GM19455 (cell line): Measurements from ENCODE around the gene EPO.
"Not testable (repeated sequence)": the region's sequence is repeated elsewhere in the genome, so short reads cannot be mapped to it uniquely, and the experiment has no call there.

Experiments used
- ATAC-seq: cut with Tn5 transposase; IDR thresholded peaks from one replicate; pipeline ENCODE4 v1.9.1; 2021; ENCODE audit not compliant: unreplicated experiment

EPO gene

DNA sequence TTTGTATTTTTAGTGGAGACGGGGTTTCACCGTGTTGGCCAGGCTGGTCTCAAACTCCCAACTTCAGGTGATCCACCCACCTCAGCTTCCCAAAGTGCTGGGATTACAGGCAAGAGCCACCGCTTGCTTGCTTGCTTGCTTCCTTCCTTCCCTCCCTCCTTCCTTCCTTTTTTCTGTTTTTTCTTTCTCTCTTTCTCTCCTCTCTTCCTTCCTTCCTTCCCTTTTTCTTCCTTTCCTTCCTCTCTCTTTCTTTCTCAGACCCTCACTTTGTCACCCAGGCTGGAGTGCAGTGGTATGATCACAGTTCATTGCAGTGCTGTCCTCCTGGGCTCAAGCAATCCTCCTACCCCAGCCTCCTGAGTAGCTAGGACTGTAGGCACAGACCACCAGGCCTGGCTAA lies 19.2 kb upstream of the EPO start:
- not testable (repeated sequence) for ATAC-seq

DNA sequence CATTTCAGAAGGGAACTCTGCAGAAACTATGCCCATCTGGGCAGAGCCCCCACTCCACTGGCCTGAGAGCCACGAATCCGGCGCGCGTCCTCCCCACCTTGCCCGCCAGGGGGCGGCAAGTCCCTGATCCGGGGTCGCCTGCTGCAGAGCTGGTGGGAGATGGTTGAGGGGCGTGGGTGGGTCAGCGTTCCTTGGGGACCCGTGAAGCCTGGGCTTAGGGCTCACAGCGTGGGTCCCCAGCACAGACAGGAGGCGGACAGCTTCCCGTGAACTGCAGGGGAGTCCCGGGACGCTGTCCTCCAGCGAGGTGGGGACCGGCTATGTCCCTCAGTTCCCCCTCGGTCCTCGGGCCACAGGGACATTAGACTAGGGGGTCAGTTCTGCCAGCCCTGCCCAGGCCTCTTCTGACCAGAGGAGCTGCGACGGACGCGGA lies 14.9 kb upstream of the EPO start:
- ATAC-seq, result peak; percentile 59

DNA sequence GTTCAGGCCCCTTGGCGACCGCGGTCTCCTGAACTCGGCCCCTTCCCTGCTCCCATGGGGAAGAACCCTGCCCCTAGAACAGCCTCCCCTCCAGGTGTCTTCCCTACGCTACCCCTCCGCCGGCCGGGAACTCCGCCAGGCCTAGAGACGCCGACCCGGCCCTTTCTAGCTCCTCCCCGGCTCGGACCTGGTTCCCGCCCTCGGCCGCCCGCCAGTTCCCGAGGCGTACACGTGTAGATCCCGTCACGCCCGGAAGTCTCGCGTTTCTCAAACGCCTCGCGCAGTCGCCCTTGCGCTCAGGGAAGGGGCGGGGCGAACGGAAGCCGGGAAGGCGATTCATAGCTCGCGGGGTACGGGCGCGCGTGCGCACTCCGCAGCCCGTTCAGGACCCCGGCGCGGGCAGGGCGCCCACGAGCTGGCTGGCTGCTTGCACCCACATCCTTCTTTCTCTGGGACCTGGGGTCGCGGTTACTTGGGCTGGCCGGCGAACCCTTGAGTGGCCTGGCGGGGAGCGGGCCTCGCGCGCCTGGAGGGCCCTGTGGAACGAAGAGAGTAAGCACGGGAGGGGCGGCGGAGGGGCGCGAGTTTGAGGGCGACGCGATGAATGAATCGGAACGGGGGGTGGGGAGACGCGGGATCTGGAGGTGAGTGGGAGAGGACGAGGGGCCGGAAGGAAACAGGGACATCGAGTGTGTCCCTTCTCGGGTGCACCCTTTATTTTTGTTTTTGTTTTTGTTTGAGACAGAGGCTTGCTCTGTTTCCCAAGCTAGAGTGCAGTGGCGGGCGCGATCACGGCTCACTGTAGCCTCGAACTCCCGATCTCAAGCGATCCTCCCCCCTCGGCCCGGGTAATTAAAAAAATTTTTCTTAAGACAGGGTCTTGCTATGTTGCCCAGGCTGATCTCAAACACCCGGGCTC lies 14.3 kb upstream of the EPO start, which contains the start of gene POP7:
Gene POP7, plus strand, starts transcription at position 369 of the 919 bp plus-strand sequence. CDS start 710 bp downstream, outside the sequence.
- ATAC-seq, result peak; percentile 85

DNA sequence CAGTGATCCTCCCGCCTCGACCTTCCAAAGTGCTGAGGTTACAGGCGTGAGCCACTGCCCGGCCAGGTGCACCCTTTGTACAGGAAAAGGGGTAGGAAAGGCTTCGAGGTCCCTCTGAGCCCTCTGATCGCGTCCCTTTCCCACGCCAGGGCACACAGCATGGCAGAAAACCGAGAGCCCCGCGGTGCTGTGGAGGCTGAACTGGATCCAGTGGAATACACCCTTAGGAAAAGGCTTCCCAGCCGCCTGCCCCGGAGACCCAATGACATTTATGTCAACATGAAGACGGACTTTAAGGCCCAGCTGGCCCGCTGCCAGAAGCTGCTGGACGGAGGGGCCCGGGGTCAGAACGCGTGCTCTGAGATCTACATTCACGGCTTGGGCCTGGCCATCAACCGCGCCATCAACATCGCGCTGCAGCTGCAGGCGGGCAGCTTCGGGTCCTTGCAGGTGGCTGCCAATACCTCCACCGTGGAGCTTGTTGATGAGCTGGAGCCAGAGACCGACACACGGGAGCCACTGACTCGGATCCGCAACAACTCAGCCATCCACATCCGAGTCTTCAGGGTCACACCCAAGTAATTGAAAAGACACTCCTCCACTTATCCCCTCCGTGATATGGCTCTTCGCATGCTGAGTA lies 13.5 kb upstream of the EPO start:
- no peak for ATAC-seq

DNA sequence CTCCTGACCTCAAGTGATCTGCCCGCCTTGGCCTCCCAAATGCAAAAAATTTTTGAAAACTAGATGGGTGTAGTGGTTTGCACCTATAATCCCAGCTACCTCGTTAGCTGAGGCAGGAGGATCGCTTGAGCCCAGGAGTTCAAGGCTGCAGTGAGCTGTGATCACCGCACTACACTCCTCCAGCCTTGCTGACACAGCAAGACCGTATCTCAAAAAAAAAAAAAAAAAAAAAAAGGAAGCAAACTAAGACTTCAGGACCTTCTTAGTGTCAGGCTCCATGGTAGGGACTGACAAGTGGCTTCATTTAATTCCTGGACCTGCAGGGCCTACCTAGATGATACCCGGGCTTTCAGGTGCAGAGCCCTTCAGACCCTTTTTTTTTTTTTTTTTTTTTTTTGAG lies 11.9 kb upstream of the EPO start:
- ATAC-seq, result no peak

DNA sequence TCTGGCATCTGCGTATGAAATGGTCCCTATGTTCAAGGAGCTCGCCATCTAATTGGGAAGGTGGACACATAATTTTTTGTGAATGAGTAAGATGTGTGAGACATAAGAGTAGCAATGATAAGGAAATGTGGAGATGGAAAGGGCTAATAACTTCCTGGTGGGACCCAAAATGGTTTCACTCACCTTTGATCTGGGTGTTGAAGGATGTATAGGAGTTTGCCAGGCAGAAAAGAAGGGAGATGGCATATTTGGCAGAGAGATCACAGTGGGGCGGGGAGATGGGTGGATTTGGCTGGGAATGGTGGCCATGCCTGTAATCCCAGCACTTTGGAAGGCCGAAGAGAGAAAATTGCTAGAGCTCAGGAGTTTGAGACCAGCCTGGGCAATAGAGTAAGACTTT lies 9.8 kb upstream of the EPO start:
- no peak for ATAC-seq

DNA sequence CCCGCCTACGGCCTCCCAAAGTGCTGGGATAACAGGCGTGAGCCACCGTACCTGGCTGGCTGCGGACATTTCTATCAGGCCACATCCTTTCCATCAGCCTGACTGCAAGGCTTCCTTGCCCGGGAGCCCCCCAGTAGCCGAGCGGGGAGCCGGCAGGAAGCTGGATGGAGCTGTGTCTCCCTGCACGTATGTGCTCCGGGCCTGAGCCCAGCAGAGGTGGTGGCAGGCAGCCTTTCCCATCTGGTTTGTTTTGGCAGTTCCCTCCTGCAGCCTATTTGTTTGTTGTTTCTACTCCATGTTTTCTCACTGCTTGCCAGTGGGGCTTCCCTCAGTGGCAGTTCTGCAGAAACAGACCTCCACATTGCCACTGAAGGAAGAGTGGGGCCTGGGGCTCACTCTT lies 8.9 kb upstream of the EPO start:
- no peak for ATAC-seq

DNA sequence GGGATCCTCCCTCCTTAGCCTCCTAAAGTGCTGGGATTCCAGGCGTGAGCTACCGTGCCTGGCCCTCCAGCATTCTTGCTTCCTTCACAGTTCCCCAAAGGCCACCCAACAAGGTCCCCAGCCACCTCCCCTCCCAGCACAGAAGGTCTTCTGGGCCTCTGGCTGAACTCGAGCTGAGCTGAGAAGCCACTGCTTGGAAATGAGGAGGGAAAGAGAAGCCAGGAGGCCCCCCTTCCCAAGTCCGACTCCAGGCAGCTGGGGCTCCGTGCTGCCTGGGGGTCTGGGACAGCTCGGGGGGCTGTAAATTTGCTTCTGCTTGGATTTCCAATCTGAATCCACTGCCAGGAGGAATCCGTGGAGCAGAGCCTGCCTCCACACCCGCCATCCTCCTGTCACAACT lies 5.5 kb upstream of the EPO start:
- no peak for ATAC-seq

DNA sequence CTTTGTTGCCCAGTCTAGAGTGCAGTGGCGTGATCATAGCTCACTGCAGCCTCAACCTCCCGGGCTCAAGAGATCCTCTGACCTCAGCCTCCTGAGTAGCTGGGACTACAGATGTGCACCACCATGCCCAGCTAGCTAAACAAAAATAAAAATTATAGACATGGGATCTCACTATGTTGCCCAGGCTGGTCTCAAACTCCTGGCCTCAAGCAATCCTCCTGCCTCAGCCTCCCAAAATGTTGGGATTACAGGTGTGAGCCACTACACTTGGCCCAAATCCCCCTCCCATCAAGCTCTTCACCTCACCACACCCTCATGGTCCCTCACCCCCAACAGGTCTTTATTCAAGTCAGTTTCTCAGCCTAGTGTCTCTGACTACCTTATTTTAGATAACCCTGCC lies 3.2 kb upstream of the EPO start:
- ATAC-seq, result not testable (repeated sequence)

DNA sequence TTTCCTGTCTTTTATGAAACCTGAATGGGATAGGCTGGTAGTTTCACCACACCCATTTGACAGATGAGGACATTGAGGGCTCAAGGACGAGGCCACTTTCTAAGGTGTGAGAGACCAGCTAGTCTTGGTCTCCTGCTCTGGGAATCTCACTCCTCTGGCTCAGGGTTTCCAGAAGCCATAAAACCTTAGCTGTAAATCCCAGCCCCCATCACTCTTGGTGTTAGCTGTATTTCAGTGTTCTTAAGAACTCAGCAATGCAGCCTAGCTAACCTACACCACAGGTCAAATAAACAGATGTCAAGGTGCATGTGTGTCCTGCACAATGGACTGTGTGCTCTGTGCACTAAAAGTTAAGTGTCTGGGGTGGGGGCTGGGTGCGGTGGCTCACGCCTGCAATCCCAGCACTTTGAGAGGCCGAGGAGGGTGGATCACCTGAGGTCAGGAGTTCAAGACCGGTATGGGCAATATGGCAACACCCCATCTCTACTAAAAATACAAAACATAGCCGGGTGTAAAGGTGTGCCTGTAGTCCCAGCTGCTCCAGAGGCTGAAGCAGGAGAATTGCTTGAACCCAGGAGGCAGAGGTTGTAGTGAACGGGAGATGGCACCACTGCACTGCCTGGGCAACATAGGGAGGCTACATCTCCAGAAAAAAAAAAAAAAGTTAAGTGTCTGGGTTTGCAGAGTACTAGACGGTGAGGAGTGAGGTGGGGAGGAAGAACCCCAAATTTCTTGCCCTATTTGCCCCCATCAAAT lies 567 bp upstream of the EPO start:
- no peak for ATAC-seq

DNA sequence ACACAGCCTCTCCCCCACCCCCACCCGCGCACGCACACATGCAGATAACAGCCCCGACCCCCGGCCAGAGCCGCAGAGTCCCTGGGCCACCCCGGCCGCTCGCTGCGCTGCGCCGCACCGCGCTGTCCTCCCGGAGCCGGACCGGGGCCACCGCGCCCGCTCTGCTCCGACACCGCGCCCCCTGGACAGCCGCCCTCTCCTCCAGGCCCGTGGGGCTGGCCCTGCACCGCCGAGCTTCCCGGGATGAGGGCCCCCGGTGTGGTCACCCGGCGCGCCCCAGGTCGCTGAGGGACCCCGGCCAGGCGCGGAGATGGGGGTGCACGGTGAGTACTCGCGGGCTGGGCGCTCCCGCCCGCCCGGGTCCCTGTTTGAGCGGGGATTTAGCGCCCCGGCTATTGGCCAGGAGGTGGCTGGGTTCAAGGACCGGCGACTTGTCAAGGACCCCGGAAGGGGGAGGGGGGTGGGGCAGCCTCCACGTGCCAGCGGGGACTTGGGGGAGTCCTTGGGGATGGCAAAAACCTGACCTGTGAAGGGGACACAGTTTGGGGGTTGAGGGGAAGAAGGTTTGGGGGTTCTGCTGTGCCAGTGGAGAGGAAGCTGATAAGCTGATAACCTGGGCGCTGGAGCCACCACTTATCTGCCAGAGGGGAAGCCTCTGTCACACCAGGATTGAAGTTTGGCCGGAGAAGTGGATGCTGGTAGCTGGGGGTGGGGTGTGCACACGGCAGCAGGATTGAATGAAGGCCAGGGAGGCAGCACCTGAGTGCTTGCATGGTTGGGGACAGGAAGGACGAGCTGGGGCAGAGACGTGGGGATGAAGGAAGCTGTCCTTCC lies 620 bp downstream of the EPO start:
- ATAC-seq, result no peak

DNA sequence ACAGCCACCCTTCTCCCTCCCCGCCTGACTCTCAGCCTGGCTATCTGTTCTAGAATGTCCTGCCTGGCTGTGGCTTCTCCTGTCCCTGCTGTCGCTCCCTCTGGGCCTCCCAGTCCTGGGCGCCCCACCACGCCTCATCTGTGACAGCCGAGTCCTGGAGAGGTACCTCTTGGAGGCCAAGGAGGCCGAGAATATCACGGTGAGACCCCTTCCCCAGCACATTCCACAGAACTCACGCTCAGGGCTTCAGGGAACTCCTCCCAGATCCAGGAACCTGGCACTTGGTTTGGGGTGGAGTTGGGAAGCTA lies 1.2 kb downstream of the EPO start:
- no peak for ATAC-seq

DNA sequence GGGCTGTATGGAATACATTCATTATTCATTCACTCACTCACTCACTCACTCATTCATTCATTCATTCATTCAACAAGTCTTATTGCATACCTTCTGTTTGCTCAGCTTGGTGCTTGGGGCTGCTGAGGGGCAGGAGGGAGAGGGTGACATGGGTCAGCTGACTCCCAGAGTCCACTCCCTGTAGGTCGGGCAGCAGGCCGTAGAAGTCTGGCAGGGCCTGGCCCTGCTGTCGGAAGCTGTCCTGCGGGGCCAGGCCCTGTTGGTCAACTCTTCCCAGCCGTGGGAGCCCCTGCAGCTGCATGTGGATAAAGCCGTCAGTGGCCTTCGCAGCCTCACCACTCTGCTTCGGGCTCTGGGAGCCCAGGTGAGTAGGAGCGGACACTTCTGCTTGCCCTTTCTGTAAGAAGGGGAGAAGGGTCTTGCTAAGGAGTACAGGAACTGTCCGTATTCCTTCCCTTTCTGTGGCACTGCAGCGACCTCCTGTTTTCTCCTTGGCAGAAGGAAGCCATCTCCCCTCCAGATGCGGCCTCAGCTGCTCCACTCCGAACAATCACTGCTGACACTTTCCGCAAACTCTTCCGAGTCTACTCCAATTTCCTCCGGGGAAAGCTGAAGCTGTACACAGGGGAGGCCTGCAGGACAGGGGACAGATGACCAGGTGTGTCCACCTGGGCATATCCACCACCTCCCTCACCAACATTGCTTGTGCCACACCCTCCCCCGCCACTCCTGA lies 2.4 kb downstream of the EPO start:
- no peak for ATAC-seq

DNA sequence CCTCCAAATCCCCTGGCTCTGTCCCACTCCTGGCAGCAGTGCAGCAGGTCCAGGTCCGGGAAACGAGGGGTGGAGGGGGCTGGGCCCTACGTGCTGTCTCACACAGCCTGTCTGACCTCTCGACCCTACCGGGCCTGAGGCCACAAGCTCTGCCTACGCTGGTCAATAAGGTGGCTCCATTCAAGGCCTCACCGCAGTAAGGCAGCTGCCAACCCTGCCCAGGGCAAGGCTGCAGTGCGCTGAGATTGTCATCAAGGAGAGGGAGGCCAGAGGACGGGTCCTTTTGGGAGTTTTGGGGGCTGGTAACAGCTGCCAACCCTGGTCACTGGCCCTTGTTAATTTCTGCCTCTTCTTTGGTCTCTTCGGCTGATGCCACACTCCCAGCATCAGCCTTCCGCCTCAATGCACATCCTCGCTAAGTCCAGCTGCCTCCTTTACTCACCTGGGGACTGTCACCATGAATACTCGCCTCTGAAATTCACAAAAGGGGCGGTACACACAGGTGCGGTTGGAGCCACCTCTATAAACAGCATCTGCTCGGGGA lies 3.5 kb downstream of the EPO start:
- ATAC-seq, result no peak

DNA sequence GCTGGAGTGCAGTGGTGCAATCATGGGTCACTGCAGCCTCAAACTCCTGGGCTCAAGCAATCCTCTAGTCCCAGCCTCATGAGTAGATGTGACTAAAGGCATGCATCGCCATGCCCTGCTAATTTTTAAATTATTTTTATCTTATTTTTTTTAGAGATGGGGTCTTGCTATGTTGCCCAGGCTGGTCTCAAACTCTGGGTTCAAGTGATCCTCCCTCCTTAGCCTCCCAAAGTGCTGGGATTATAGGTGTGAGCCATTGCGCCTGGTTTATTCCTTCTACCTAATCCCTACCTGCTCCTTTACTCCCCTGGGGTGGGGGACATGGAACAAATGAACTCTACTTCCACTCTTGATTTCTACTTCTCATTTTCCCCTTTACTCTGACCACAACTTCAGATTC lies 4.1 kb downstream of the EPO start:
- ATAC-seq, result not testable (repeated sequence)

DNA sequence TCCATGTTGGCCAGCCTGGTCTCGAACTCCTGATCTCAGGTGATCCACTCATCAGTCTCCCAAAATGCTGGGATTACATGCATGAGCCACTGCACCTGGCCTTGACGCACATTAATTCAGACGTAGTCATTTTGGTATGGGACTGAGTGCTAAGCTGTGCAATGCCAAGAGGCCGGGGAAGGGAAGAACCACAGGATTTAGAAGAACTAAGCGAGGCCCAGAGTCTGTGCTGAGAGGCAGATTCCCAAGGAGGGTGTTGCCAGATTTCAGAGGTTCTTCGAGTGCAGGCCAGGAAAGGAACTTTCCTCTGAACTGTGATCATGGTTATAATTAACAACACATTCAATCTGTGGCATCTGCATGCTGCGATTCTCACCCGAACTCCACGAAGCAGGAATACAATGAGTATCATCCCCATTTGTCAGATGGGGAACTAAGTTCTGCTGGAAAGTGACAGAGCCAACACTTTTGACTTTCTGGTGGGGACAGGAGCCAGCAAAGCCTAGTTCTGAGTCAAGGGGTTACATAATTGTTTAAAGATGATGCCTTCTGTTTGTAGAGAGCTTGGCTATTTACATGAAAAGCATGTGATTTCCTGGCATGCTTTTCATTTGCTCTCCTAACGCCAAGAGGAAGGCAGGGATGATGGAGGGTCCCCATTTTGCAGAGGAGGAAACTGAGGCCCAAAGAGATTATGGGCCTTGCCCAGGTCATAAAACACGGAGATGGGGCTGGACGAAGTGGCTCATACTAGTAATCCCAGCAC lies 6.9 kb downstream of the EPO start:
- ATAC-seq, result no peak

DNA sequence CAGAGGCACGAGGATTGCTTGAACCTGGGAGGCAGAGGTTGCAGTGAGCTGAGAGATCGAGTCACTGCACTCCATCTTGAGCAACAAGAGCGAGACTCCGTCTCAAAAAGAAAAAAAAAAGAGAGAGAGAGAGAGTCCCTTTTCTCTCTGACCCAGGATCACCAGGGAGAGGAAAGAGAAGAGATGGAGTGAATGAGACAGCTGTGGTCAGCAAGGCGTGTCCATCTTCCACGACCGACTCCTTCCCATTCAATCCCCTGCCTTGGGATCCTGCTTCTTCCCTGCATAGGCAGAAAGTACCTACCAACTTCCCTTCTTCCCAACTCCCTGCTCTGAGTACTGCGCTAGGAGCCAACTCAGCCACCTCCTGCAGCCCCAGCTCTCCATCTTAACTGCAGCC lies 7.9 kb downstream of the EPO start:
- no peak for ATAC-seq

DNA sequence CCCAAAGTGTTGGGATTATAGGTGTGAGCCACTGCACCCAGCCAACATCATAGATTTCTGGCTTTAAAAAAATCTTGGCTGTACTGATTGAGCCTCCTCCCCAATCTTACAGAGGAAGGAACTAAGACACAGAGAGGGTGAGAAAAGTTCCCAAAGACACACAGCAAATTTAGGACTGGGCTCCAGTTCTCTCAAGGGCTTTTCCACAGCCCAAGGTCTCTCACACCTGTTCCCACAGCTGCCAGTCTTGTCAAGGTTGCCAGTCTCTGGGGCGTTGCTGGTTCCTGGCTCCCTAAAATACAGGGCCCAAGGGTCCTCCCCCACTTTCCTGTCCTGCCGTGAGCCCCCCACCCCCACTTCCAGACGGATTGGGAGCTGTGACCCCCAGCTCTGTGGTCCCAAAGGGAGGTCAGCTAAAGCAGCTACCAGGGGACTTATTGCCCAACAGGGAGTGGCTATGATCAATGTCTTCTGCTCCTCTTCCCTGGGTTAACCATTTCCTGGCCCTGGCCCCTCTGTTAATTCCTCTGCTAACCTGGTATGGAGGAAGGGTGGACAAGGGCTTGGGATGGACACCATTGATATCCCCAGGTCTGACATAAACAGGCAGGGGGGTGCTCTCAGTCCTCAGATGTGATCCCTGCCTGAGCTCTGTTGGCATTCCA lies 10.0 kb downstream of the EPO start:
- no peak for ATAC-seq
